Measurements from ENCODE around the gene MMP23B.
"Not testable (repeated sequence)": the region's sequence is repeated elsewhere in the genome, so short reads cannot be mapped to it uniquely, and the experiment has no call there.

DNA sequence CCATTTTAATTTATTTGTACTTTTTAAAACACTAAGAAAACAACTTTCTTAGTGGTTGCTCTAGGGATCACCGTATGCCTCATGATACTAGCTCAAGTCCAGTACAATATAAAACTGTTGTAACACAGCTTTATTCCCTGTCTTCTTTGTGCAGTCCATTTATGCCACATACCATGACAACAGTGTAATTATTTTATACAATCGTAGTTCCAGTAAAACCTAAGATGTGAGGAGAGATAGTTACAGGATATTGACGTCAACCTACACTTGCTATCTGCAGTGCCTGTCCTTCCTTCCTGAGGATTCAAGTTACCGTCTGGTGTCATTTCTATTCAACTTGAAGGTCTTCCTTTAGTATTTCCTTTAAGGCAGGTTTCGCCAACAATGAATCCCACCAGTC lies 14.4 kb downstream of the MMP23B start:
- TF ChIP-seq EP300 (conservative IDR thresholded peaks at IDR 0.05; ENCODE audit: poor library complexity, severe bottlenecking); CTCF (IDR thresholded peaks at IDR 0.05; ENCODE audit: poor library complexity, severe bottlenecking); RAD21 (conservative IDR thresholded peaks at IDR 0.05); POLR2AphosphoS5 (IDR thresholded peaks at IDR 0.05); EZH2 (IDR thresholded peaks at IDR 0.05; ENCODE audit: borderline replicate concordance, insufficient read depth, low read length, poor library complexity, severe bottlenecking): not testable (repeated sequence)
